ENCODE data around the gene VWA1. TPM values are rescaled to one million over a fixed set of nuclear protein-coding genes. Genes with fewer than 3 reads are reported as not detected.

VWA1 gene
- total and polyA plus RNA-seq, 4 donors, result 18.3 to 81.3 (median 32.2) TPM

- TF ChIP-seq GABPA (IDR thresholded peaks at IDR 0.05 in 1 of 2, conservative IDR thresholded peaks at IDR 0.05 in 1 of 2) (no peak), TAF1 (conservative IDR thresholded peaks at IDR 0.05) (no peak), EGR1 (IDR thresholded peaks at IDR 0.05; ENCODE audit: low read depth in 2 of 2) (no peak)
Measured at GRCh38 chr1:1394116-1394515, 41.4 kb upstream of the VWA1 start (continued).

- H3K27ac ChIP-seq (ENCODE audit: low read depth in 1 of 2, low read length in 2 of 2), result no peak overlapping the region
- WGBS, result 94% methylated on average over 11 of the region's 11 CpGs
- TF ChIP-seq ZBTB33 (IDR thresholded peaks at IDR 0.05) (no peak), SP1 (IDR thresholded peaks at IDR 0.05) (no peak)
Measured at GRCh38 chr1:1395166-1395565, 40.3 kb upstream of the VWA1 start.

DNA sequence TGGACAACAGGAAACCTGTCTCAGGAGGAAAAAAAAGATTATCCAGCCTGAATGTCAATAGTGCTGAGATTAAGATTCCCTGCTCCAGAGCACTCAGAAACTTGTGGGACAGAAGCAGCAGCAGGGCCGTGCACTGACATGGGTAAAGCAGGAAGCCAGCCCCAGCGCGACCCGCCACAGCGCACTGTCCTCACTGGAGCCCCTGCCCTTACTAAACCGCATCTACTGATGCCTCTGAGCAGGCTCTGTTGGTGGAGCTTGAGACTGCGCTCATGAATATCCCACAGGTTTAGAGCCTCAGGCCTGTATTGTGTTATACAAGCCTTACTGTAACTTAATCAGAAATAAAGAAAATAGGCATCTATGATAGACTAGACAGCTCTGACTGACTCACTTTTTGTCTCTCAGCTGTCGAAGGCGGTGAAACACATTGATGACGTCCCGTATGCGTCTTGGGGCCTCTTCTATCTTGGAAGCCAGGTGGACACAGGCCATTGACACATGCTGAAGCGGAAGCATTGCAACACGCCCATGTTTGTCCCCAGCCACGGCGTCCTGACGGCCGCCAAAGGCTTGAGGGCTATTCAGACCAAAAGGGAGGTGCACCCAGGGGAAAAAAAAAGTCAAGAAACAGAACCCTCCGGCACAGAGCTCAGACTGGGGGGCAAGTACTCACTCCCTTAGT is 37.5 kb upstream of the VWA1 start:
- TF ChIP-seq GABPA (IDR thresholded peaks at IDR 0.05 in 1 of 2, conservative IDR thresholded peaks at IDR 0.05 in 1 of 2) (peak in 1 of 2 donors; percentile 67), RAD21 (IDR thresholded peaks at IDR 0.05) (peak in 1 of 2 donors; percentile 20), HNF4A (conservative IDR thresholded peaks at IDR 0.05) (peak; percentile 10 to 12), ZBTB33 (IDR thresholded peaks at IDR 0.05) (no peak), REST (IDR thresholded peaks at IDR 0.05) (peak; percentile 13), FOXA1 (IDR thresholded peaks at IDR 0.05) (no peak), SP1 (IDR thresholded peaks at IDR 0.05) (peak; percentile 5), YY1 (IDR thresholded peaks at IDR 0.05) (peak; percentile 28), EGR1 (IDR thresholded peaks at IDR 0.05; ENCODE audit: low read depth in 2 of 2) (no peak)
- TF ChIP-seq, protein P1, sequence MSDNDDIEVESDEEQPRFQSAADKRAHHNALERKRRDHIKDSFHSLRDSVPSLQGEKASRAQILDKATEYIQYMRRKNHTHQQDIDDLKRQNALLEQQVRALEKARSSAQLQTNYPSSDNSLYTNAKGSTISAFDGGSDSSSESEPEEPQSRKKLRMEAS (IDR thresholded peaks at IDR 0.05), result peak; percentile 49
- TF ChIP-seq, protein P2, sequence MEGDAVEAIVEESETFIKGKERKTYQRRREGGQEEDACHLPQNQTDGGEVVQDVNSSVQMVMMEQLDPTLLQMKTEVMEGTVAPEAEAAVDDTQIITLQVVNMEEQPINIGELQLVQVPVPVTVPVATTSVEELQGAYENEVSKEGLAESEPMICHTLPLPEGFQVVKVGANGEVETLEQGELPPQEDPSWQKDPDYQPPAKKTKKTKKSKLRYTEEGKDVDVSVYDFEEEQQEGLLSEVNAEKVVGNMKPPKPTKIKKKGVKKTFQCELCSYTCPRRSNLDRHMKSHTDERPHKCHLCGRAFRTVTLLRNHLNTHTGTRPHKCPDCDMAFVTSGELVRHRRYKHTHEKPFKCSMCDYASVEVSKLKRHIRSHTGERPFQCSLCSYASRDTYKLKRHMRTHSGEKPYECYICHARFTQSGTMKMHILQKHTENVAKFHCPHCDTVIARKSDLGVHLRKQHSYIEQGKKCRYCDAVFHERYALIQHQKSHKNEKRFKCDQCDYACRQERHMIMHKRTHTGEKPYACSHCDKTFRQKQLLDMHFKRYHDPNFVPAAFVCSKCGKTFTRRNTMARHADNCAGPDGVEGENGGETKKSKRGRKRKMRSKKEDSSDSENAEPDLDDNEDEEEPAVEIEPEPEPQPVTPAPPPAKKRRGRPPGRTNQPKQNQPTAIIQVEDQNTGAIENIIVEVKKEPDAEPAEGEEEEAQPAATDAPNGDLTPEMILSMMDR (IDR thresholded peaks at IDR 0.05; ENCODE audit: low read depth, low read length, missing input control), result no peak
- Histone ChIP-seq H3K4me3 (ENCODE audit: low read depth in 1 of 3, low read length in 3 of 3) (peak overlapping the region; percentile 92 to 96 (median 96)), H3K9me3 (ENCODE audit: control insufficient read depth in 4 of 4, low read length in 3 of 4) (no peaks in the 10 kb centered on the region), H3K27ac (ENCODE audit: low read depth in 1 of 2, low read length in 2 of 2) (peak overlapping the region in 1 of 2 donors; percentile 73), H3K9ac (ENCODE audit: low read depth in 1 of 2, low read length in 2 of 2) (peak overlapping the region; percentile 46 to 72), H3K36me3 (ENCODE audit: control insufficient read depth in 4 of 4, insufficient read depth in 3 of 4, low read depth in 1 of 4, low read length in 3 of 4) (peaks cover 20 to 40% (median 32%) of the 10 kb centered on the region in 4 donors), H3K27me3 (ENCODE audit: control insufficient read depth in 4 of 4, insufficient read depth in 4 of 4, low read length in 3 of 4) (no peaks in the 10 kb centered on the region), H3K4me1 (ENCODE audit: control insufficient read depth in 4 of 4, insufficient read depth in 4 of 4, low read length in 3 of 4) (peaks cover 4 to 50% (median 40%) of the 10 kb centered on the region in 4 donors)
- DNase-seq (ENCODE audit: low spot score), result peak; percentile 43
- 41% methylated on average over 19 of the region's 19 CpGs for WGBS

More at GRCh38 chr1:1395166-1395565, 40.3 kb upstream of the VWA1 start:
- H3K27me3 ChIP-seq (ENCODE audit: control insufficient read depth in 4 of 4, insufficient read depth in 4 of 4, low read length in 3 of 4), result no peaks in the 10 kb centered on the region
- no peaks in the 10 kb centered on the region for H3K9me3 ChIP-seq (ENCODE audit: control insufficient read depth in 4 of 4, low read length in 3 of 4)
- DNase-seq (ENCODE audit: low spot score), result no peak
- H3K9ac ChIP-seq (ENCODE audit: low read depth in 1 of 2, low read length in 2 of 2), result no peak overlapping the region
- peaks cover 24 to 63% (median 54%) of the 10 kb centered on the region in 4 donors for H3K36me3 ChIP-seq (ENCODE audit: control insufficient read depth in 4 of 4, insufficient read depth in 3 of 4, low read depth in 1 of 4, low read length in 3 of 4)
- H3K4me3 ChIP-seq (ENCODE audit: low read depth in 1 of 3, low read length in 3 of 3), result no peak overlapping the region
- peaks cover 2 to 22% (median 17%) of the 10 kb centered on the region in 4 donors for H3K4me1 ChIP-seq (ENCODE audit: control insufficient read depth in 4 of 4, insufficient read depth in 4 of 4, low read length in 3 of 4)

All from liver (tissue), 9 donors.